Keratinocyte (primary cell): Measurements from ENCODE around the gene ATP6V0D1. TPM values are rescaled to one million over a fixed set of nuclear protein-coding genes. Genes with fewer than 3 reads are reported as not detected.

Experiments
- DNase-seq: peaks from one replicate; pipeline ENCODE4 v3.0.0-alpha.2; 2011; ENCODE audit warnings: low read depth, missing footprints, low spot score
- FAIRE-seq: peaks from 2 replicates; lab custom pipeline; 2011; peaks lifted over from hg19 to GRCh38; lab: Jason Lieb, UNC
- H2AFZ ChIP-seq: 2 replicates; pipeline ENCODE4 v1.6.0; 2012; ENCODE audit warnings: low read length, control low read depth, inconsistent platforms; ENCODE audit not compliant: control insufficient read depth
- H3K27ac ChIP-seq: 2 replicates; pipeline ENCODE4 v1.5.1; 2011; ENCODE audit warnings: low read length; ENCODE audit not compliant: control insufficient read depth, insufficient read depth
- H3K27me3 ChIP-seq: 3 replicates; pipeline ENCODE4 v1.6.0; 2011; ENCODE audit warnings: low read length; ENCODE audit not compliant: control insufficient read depth, insufficient read depth; ENCODE audit errors: extremely low read depth
- H3K36me3 ChIP-seq, 2 experiments: 2 replicates in 1 of 2; 3 replicates in 1 of 2; pipeline ENCODE4 v1.5.1; 2011; ENCODE audit warnings: low read length in 2 of 2, mild to moderate bottlenecking in 1 of 2; ENCODE audit not compliant: control insufficient read depth in 2 of 2, insufficient read depth in 2 of 2; ENCODE audit errors: extremely low read depth in 1 of 2
- H3K4me1 ChIP-seq: 3 replicates; pipeline ENCODE4 v1.5.1; 2011; ENCODE audit warnings: low read length; ENCODE audit not compliant: control insufficient read depth, insufficient read depth; ENCODE audit errors: extremely low read depth
- H3K4me2 ChIP-seq: 3 replicates; pipeline ENCODE4 v1.6.0; 2011; ENCODE audit warnings: low read depth, low read length; ENCODE audit not compliant: control insufficient read depth, insufficient read depth; ENCODE audit errors: extremely low read depth
- H3K4me3 ChIP-seq, 3 experiments: fragments of 200-600 bp in 1 of 3; sonication (generic) in 1 of 3; 2 replicates in 2 of 3; 3 replicates in 1 of 3; pipeline ENCODE4 v1.5.1; 2011 to 2016; ENCODE audit warnings: low read length in 3 of 3, mild to moderate bottlenecking in 3 of 3, control low read depth in 2 of 3, inconsistent platforms in 1 of 3, low read depth in 1 of 3, mixed read lengths in 1 of 3, mixed run types in 1 of 3, moderate library complexity in 1 of 3; ENCODE audit not compliant: control insufficient read depth in 2 of 3, insufficient read depth in 2 of 3; ENCODE audit errors: extremely low read depth in 1 of 3
- H3K79me2 ChIP-seq: 2 replicates; pipeline ENCODE4 v1.6.0; 2012; ENCODE audit warnings: low read length; ENCODE audit not compliant: control insufficient read depth, insufficient read depth
- H3K9ac ChIP-seq: 3 replicates; pipeline ENCODE4 v1.6.0; 2011; ENCODE audit warnings: low read length; ENCODE audit not compliant: control insufficient read depth, insufficient read depth; ENCODE audit errors: extremely low read depth
- H3K9me1 ChIP-seq: 3 replicates; pipeline ENCODE4 v1.6.0; 2011; ENCODE audit warnings: low read length; ENCODE audit not compliant: control insufficient read depth, insufficient read depth; ENCODE audit errors: extremely low read depth
- H3K9me3 ChIP-seq: 2 replicates; pipeline ENCODE4 v1.5.1; 2012; ENCODE audit warnings: low read depth, low read length; ENCODE audit not compliant: control insufficient read depth
- H4K20me1 ChIP-seq: 3 replicates; pipeline ENCODE4 v1.6.0; 2011; ENCODE audit warnings: low read length; ENCODE audit not compliant: control insufficient read depth, insufficient read depth; ENCODE audit errors: extremely low read depth
- CTCF ChIP-seq, 3 experiments: IDR thresholded peaks in 1 of 3; conservative IDR thresholded peaks in 1 of 3; optimal IDR thresholded peaks in 1 of 3; 2 replicates in 2 of 3; 3 replicates in 1 of 3; pipeline versions ENCODE3 to v1.5.1; 2011; ENCODE audit warnings: low read length in 3 of 3, mild to moderate bottlenecking in 3 of 3, moderate library complexity in 2 of 3, control low read depth in 1 of 3, inconsistent platforms in 1 of 3; ENCODE audit not compliant: insufficient read depth in 2 of 3; ENCODE audit errors: extremely low read depth in 1 of 3
- EZH2 ChIP-seq: IDR thresholded peaks from one replicate; pipeline ENCODE4 v1.6.1; 2012; ENCODE audit warnings: inconsistent platforms, mild to moderate bottlenecking, low read length, moderate library complexity
- dilution Hi-C: fragments of 300-500 bp; cut with MboI; formaldehyde crosslinking; loops from one replicate; pipeline ENCODE4 v1.7.0; 2020; ENCODE audit warnings: low sequenced_read_pairs; ENCODE audit not compliant: extremely low pct_ligation_motif_present
- polyA plus RNA-seq, 5 experiments: library from polyadenylated mRNA; depleted of rRNA in 3 of 5; stranded (reverse) in 3 of 5; stranded (forward) in 1 of 5; unstranded in 1 of 5; fragments of >200 nt; gene quantifications; 1 replicate in 1 of 5; 2 replicates in 3 of 5; 3 replicates in 1 of 5; pipeline versions ENCODE4 v1.2.1 to v1.2.3, GENCODE V29; 2011 to 2012; ENCODE audit warnings: missing spikeins in 2 of 5, low read depth in 1 of 5, low replicate concordance in 1 of 5

ATP6V0D1 gene
- polyA plus RNA-seq, 1 donor (not counting 4 experiments of a cell fraction or from before 2014, with no cell fraction given): 97.1 TPM

- TF ChIP-seq CTCF (optimal IDR thresholded peaks at IDR 0.05 in 1 of 3, IDR thresholded peaks at IDR 0.05 in 1 of 3, conservative IDR thresholded peaks at IDR 0.05 in 1 of 3; ENCODE audit: extremely low read depth in 1 of 3, insufficient read depth in 2 of 3, low read length in 3 of 3): no peak
- TF ChIP-seq EZH2: no peak
- Histone ChIP-seq H3K4me2 (no peak overlapping the region), H2AFZ (no peak overlapping the region), H3K27me3 (no peaks in the 10 kb centered on the region), H3K36me3 (peaks cover 13 to 34% of the 10 kb centered on the region in 2 experiments), H4K20me1 (no peaks in the 10 kb centered on the region), H3K79me2 (no peaks in the 10 kb centered on the region), H3K9me3 (no peaks in the 10 kb centered on the region), H3K27ac (no peak overlapping the region), H3K4me3 (no peak overlapping the region), H3K4me1 (no peaks in the 10 kb centered on the region), H3K9me1 (no peaks in the 10 kb centered on the region), H3K9ac (no peak overlapping the region)
- DNase-seq: no peak
- dilution Hi-C loops: no loop called here
- FAIRE-seq: no peak
Measured at GRCh38 chr16:67441271-67441753, 39.6 kb downstream of the ATP6V0D1 start.

GRCh38 chr16:67438824-67439393 lies 42.0 kb downstream of the ATP6V0D1 start:
- Histone ChIP-seq H3K27ac (no peak overlapping the region), H3K4me1 (no peaks in the 10 kb centered on the region), H3K36me3 (peaks cover 13 to 31% of the 10 kb centered on the region in 2 experiments), H3K9me1 (no peaks in the 10 kb centered on the region), H3K4me2 (no peak overlapping the region), H4K20me1 (peaks cover 3% of the 10 kb centered on the region), H3K9me3 (no peaks in the 10 kb centered on the region), H3K79me2 (no peaks in the 10 kb centered on the region), H2AFZ (no peak overlapping the region), H3K4me3 (no peak overlapping the region), H3K9ac (no peak overlapping the region), H3K27me3 (no peaks in the 10 kb centered on the region)
- FAIRE-seq (no peak), DNase-seq (no peak)
- dilution Hi-C loops: no loop called here
- TF ChIP-seq CTCF (optimal IDR thresholded peaks at IDR 0.05 in 1 of 3, IDR thresholded peaks at IDR 0.05 in 1 of 3, conservative IDR thresholded peaks at IDR 0.05 in 1 of 3; ENCODE audit: extremely low read depth in 1 of 3, insufficient read depth in 2 of 3, low read length in 3 of 3): no peak
- TF ChIP-seq EZH2: no peak
